ENCODE results near the gene VPS72. TPM values are rescaled to one million over a fixed set of nuclear protein-coding genes. Genes with fewer than 3 reads are reported as not detected.

VPS72 gene
- total and polyA plus RNA-seq, 9 of the 15 experiments (the other 6 are each of a cell fraction or from before 2014, with no cell fraction given), result 7.2 to 131 (median 75.7) TPM

DNA sequence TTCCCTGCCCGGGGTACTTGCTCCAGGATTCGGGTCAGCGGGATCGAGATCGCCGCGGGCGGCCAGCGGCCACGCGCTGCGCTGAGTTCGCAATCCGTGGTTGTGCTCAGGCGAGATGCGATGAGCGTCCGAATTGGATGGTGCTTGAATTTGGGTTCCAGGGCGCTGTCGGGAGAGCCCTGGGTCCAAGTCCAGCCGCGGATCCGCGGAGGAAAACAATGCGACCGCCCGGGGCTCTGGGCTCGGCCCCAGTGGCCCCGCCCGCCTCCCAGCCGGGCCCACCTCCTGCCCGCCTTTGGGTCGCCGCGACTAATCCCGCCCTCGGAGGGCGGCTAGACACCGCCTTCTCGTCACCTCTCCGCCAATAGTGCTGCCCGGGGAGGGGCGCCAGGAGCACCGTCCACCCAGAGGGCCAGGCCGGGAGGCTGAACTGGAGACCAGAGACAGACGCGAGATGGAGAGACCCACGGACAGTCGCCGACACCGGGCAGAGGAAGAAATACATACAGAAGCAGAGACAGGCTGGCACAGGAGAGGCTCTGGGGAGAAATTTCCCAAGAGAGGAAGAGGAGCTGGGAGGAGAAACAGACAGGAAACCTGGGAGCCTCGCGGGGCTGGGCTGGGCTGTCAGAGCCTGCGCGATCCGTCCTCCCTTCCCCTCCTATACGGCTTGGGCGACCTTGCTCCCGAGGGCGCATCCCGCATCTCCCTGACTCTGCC is 43.4 kb downstream of the VPS72 start, which contains the start of gene SEMA6C (continued):
- TF ChIP-seq, protein P1, sequence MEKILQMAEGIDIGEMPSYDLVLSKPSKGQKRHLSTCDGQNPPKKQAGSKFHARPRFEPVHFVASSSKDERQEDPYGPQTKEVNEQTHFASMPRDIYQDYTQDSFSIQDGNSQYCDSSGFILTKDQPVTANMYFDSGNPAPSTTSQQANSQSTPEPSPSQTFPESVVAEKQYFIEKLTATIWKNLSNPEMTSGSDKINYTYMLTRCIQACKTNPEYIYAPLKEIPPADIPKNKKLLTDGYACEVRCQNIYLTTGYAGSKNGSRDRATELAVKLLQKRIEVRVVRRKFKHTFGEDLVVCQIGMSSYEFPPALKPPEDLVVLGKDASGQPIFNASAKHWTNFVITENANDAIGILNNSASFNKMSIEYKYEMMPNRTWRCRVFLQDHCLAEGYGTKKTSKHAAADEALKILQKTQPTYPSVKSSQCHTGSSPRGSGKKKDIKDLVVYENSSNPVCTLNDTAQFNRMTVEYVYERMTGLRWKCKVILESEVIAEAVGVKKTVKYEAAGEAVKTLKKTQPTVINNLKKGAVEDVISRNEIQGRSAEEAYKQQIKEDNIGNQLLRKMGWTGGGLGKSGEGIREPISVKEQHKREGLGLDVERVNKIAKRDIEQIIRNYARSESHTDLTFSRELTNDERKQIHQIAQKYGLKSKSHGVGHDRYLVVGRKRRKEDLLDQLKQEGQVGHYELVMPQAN (IDR thresholded peaks at IDR 0.05; ENCODE audit: borderline replicate concordance), result 0 out of 2 replicates have a peak, but pooled peaks have one; percentile 35
- peak in 1 of 2 experiments; percentile 60; a peak in 2 of 4 replicates for TF ChIP-seq MAZ (CRISPR knock-in tag; conservative IDR thresholded peaks at IDR 0.05 in 1 of 2, IDR thresholded peaks at IDR 0.05 in 1 of 2)
- peak; percentile 78 for TF ChIP-seq VEZF1 (CRISPR knock-in tag; IDR thresholded peaks at IDR 0.05)
- no peak for TF ChIP-seq DIDO1 (tag; IDR thresholded peaks at IDR 0.05; ENCODE audit: low read depth)
- peak; percentile 25 for TF ChIP-seq FOS (IDR thresholded peaks at IDR 0.05; ENCODE audit: extremely low read depth, insufficient read length)
- TF ChIP-seq CREM (IDR thresholded peaks at IDR 0.05; ENCODE audit: low read depth), result 0 out of 2 replicates have a peak, but pooled peaks have one; percentile 2
- TF ChIP-seq, protein P2, sequence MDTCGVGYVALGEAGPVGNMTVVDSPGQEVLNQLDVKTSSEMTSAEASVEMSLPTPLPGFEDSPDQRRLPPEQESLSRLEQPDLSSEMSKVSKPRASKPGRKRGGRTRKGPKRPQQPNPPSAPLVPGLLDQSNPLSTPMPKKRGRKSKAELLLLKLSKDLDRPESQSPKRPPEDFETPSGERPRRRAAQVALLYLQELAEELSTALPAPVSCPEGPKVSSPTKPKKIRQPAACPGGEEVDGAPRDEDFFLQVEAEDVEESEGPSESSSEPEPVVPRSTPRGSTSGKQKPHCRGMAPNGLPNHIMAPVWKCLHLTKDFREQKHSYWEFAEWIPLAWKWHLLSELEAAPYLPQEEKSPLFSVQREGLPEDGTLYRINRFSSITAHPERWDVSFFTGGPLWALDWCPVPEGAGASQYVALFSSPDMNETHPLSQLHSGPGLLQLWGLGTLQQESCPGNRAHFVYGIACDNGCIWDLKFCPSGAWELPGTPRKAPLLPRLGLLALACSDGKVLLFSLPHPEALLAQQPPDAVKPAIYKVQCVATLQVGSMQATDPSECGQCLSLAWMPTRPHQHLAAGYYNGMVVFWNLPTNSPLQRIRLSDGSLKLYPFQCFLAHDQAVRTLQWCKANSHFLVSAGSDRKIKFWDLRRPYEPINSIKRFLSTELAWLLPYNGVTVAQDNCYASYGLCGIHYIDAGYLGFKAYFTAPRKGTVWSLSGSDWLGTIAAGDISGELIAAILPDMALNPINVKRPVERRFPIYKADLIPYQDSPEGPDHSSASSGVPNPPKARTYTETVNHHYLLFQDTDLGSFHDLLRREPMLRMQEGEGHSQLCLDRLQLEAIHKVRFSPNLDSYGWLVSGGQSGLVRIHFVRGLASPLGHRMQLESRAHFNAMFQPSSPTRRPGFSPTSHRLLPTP (IDR thresholded peaks at IDR 0.05; ENCODE audit: borderline replicate concordance, extremely low read depth, insufficient read length), result no peak
- peak; percentile 49; the same call in 1 of the 2 replicates for TF ChIP-seq ATF7 (IDR thresholded peaks at IDR 0.05)
- peak; percentile 30 for TF ChIP-seq SP2 (IDR thresholded peaks at IDR 0.05; ENCODE audit: extremely low read depth, low read depth, low read length, poor library complexity, severe bottlenecking)
- peak; percentile 79 for TF ChIP-seq NFYB (IDR thresholded peaks at IDR 0.05; ENCODE audit: extremely low read depth, insufficient read length)
- 0 out of 2 replicates have a peak, but pooled peaks have one; percentile 28 for TF ChIP-seq MTA3 (IDR thresholded peaks at IDR 0.05; ENCODE audit: borderline replicate concordance)
- 0 out of 2 replicates have a peak, but pooled peaks have one; percentile 34 for TF ChIP-seq SOX6 (IDR thresholded peaks at IDR 0.05)
- TF ChIP-seq GABPB1 (CRISPR knock-in tag; IDR thresholded peaks at IDR 0.05), result peak; percentile 38; the same call in 1 of the 2 replicates
- TF ChIP-seq YY1 (IDR thresholded peaks at IDR 0.05; ENCODE audit: borderline replicate concordance in 1 of 3, control insufficient read depth in 1 of 3, extremely low read depth in 1 of 3, insufficient read depth in 3 of 3, insufficient read length in 1 of 3, insufficient replicate concordance in 2 of 3, low read depth in 1 of 3, low read length in 2 of 3), result peak in 1 of 3 experiments; percentile 4
- TF ChIP-seq, protein P3, sequence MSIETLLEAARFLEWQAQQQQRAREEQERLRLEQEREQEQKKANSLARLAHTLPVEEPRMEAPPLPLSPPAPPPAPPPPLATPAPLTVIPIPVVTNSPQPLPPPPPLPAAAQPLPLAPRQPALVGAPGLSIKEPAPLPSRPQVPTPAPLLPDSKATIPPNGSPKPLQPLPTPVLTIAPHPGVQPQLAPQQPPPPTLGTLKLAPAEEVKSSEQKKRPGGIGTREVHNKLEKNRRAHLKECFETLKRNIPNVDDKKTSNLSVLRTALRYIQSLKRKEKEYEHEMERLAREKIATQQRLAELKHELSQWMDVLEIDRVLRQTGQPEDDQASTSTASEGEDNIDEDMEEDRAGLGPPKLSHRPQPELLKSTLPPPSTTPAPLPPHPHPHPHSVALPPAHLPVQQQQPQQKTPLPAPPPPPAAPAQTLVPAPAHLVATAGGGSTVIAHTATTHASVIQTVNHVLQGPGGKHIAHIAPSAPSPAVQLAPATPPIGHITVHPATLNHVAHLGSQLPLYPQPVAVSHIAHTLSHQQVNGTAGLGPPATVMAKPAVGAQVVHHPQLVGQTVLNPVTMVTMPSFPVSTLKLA (conservative IDR thresholded peaks at IDR 0.05), result peak in 1 of 2 experiments; percentile 47; a peak in 1 of 4 replicates
- peak; percentile 70 for TF ChIP-seq FIP1L1 (IDR thresholded peaks at IDR 0.05; ENCODE audit: low read depth, low read length, poor library complexity, severe bottlenecking)

Measured in K562 (cell line).